AG09319 (cell line): ENCODE measurements around the gene OTULIN.

ENCODE experiments used
- DNase-seq: peaks from one replicate; pipeline ENCODE4 v3.0.0-alpha.2; 2010; ENCODE audit warnings: low read depth; ENCODE audit errors: extremely low read depth
- CTCF ChIP-seq: IDR thresholded peaks from 2 replicates; pipeline ENCODE4 v1.5.1; 2011; ENCODE audit warnings: low read depth, mild to moderate bottlenecking, inconsistent platforms, low read length, moderate library complexity

The OTULIN gene

GRCh38 chr5:14664270-14665100, at the start of gene OTULIN:
Gene OTULIN, plus strand, starts transcription at chr5:14664718. Its CDS starts 108 bp downstream, at chr5:14664826.
- no peak for TF ChIP-seq CTCF
- peak; percentile 70 for DNase-seq

GRCh38 chr5:14615365-14615764, 49.2 kb upstream of the OTULIN start:
- no peak for TF ChIP-seq CTCF
- no peak for DNase-seq

GRCh38 chr5:14617441-14617840, 47.1 kb upstream of the OTULIN start:
- TF ChIP-seq CTCF = no peak
- no peak for DNase-seq

GRCh38 chr5:14627270-14627669, 37.2 kb upstream of the OTULIN start:
- DNase-seq = no peak
- TF ChIP-seq CTCF = no peak

DNA sequence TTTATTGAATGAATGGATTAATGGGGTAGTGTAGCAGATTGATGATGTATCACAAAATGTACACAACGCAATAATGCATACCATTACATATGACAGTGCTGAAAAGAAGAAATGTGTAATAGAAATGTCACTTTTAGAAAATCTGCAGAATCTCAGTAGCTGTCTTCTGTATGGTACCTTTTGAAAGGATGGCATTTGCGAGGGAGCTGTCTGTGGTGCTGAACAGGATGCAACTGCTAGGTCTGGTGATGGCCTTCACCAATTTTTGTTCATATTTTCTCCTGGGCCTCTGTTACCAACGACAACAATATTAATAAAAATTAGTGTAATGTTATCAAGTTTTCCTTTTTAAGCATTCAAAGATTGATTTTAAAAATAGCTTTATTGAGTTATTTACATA, 36.2 kb upstream of the OTULIN start:
- TF ChIP-seq CTCF = no peak

GRCh38 chr5:14630671-14631070, 33.8 kb upstream of the OTULIN start:
- TF ChIP-seq CTCF = no peak
- DNase-seq = no peak

More for the DNA sequence above, 36.2 kb upstream of the OTULIN start:
- peak; percentile 2 for DNase-seq

GRCh38 chr5:14635656-14636055, 28.9 kb upstream of the OTULIN start:
- no peak for DNase-seq
- no peak for TF ChIP-seq CTCF
